Measurements from ENCODE around the gene RFFL. TPM values are rescaled to one million over a fixed set of nuclear protein-coding genes. Genes with fewer than 3 reads are reported as not detected.

The RFFL gene
- polyA plus RNA-seq, 1 donor from 2014 or later = 6.6 TPM

DNA sequence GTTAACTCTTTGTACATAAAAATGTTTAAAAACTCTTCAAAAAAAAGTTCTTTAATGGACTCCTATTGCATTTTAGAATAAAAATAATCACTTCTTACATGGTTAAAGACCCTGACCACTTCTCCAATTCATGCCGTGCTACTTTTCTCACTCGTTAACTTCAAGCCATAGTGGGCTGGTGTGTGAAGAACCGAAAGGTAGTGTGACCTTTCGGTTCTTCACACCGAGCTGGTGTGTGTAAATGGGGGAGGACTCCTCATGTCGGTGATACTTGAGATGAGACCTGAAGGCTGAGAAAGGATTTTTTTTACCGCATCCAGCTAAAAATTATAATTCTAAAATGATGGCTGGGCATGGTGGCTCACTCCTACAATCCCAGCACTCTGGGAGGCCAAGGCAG lies 22.1 kb downstream of the RFFL start:
- Histone ChIP-seq H3K79me2 (replicated peaks; ENCODE audit: insufficient read depth, low read length) (no peaks in the 10 kb centered on the region), H3F3A (ENCODE audit: insufficient read depth, low read length, poor library complexity, severe bottlenecking) (no peaks in the 10 kb centered on the region), H3K9me3 (ENCODE audit: low read length) (no peaks in the 10 kb centered on the region), H3K27ac (ENCODE audit: low read length) (no peak overlapping the region), H3K9me2 (ENCODE audit: insufficient read depth, low read length) (no peaks in the 10 kb centered on the region), H3K9ac (ENCODE audit: low read length) (no peak overlapping the region), H3K4me3 (ENCODE audit: low read length) (no peak overlapping the region), H4K20me1 (ENCODE audit: insufficient read depth) (no peaks in the 10 kb centered on the region), H3K4me2 (ENCODE audit: low read length) (no peak overlapping the region), H3K36me3 (ENCODE audit: insufficient read depth, low read length) (no peaks in the 10 kb centered on the region), H3K27me3 (ENCODE audit: insufficient read depth, low read depth, low read length) (no peaks in the 10 kb centered on the region), H2AFZ (ENCODE audit: low read depth, low read length) (no peak overlapping the region)
- TF ChIP-seq RAD21 (conservative IDR thresholded peaks at IDR 0.05) = no peak
- TF ChIP-seq POLR2AphosphoS5 (IDR thresholded peaks at IDR 0.05) = no peak
- TF ChIP-seq, protein P1, sequence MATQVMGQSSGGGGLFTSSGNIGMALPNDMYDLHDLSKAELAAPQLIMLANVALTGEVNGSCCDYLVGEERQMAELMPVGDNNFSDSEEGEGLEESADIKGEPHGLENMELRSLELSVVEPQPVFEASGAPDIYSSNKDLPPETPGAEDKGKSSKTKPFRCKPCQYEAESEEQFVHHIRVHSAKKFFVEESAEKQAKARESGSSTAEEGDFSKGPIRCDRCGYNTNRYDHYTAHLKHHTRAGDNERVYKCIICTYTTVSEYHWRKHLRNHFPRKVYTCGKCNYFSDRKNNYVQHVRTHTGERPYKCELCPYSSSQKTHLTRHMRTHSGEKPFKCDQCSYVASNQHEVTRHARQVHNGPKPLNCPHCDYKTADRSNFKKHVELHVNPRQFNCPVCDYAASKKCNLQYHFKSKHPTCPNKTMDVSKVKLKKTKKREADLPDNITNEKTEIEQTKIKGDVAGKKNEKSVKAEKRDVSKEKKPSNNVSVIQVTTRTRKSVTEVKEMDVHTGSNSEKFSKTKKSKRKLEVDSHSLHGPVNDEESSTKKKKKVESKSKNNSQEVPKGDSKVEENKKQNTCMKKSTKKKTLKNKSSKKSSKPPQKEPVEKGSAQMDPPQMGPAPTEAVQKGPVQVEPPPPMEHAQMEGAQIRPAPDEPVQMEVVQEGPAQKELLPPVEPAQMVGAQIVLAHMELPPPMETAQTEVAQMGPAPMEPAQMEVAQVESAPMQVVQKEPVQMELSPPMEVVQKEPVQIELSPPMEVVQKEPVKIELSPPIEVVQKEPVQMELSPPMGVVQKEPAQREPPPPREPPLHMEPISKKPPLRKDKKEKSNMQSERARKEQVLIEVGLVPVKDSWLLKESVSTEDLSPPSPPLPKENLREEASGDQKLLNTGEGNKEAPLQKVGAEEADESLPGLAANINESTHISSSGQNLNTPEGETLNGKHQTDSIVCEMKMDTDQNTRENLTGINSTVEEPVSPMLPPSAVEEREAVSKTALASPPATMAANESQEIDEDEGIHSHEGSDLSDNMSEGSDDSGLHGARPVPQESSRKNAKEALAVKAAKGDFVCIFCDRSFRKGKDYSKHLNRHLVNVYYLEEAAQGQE (IDR thresholded peaks at IDR 0.05; ENCODE audit: borderline replicate concordance) = no peak
- TF ChIP-seq EP300 (conservative IDR thresholded peaks at IDR 0.05; ENCODE audit: poor library complexity, severe bottlenecking) = no peak
- TF ChIP-seq EZH2 (IDR thresholded peaks at IDR 0.05; ENCODE audit: borderline replicate concordance, insufficient read depth, low read length, poor library complexity, severe bottlenecking) = no peak
- TF ChIP-seq MXI1 (conservative IDR thresholded peaks at IDR 0.05; ENCODE audit: poor library complexity, severe bottlenecking) = no peak
- TF ChIP-seq TAF1 (IDR thresholded peaks at IDR 0.05; ENCODE audit: low read depth) = no peak
- TF ChIP-seq SMC3 (conservative IDR thresholded peaks at IDR 0.05; ENCODE audit: poor library complexity) = no peak
- TF ChIP-seq, protein P2, sequence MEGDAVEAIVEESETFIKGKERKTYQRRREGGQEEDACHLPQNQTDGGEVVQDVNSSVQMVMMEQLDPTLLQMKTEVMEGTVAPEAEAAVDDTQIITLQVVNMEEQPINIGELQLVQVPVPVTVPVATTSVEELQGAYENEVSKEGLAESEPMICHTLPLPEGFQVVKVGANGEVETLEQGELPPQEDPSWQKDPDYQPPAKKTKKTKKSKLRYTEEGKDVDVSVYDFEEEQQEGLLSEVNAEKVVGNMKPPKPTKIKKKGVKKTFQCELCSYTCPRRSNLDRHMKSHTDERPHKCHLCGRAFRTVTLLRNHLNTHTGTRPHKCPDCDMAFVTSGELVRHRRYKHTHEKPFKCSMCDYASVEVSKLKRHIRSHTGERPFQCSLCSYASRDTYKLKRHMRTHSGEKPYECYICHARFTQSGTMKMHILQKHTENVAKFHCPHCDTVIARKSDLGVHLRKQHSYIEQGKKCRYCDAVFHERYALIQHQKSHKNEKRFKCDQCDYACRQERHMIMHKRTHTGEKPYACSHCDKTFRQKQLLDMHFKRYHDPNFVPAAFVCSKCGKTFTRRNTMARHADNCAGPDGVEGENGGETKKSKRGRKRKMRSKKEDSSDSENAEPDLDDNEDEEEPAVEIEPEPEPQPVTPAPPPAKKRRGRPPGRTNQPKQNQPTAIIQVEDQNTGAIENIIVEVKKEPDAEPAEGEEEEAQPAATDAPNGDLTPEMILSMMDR (IDR thresholded peaks at IDR 0.05; ENCODE audit: poor library complexity, severe bottlenecking) = no peak

DNA sequence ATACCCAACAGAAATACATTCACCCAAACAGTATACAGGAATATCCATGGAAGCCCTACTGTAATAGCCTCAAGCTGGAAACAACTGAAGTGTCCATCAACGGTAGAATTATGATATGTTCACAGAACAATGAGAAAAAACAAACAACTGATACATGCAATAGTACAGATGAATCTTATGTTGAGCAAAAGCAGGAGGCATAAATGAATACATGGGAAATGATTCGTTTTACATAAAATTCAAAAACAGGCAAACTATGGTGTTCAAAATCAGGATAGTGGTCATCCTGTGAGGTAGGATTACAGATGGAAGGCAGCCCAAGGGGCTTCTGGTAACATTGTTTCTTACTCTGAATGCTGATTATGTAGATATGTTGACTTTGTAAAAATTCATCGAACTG lies 25.1 kb downstream of the RFFL start:
- H3K9me2 ChIP-seq (ENCODE audit: insufficient read depth, low read length) = no peaks in the 10 kb centered on the region
- H3K9ac ChIP-seq (ENCODE audit: low read length) = no peak overlapping the region
- no peak overlapping the region for H2AFZ ChIP-seq (ENCODE audit: low read depth, low read length)
- no peaks in the 10 kb centered on the region for H3K27me3 ChIP-seq (ENCODE audit: insufficient read depth, low read depth, low read length)
- no peak overlapping the region for H3K4me3 ChIP-seq (ENCODE audit: low read length)
- no peak overlapping the region for H3K4me2 ChIP-seq (ENCODE audit: low read length)
- no peaks in the 10 kb centered on the region for H4K20me1 ChIP-seq (ENCODE audit: insufficient read depth)
- no peaks in the 10 kb centered on the region for H3F3A ChIP-seq (ENCODE audit: insufficient read depth, low read length, poor library complexity, severe bottlenecking)
- H3K79me2 ChIP-seq (replicated peaks; ENCODE audit: insufficient read depth, low read length) = no peaks in the 10 kb centered on the region
- no peak for TF ChIP-seq RAD21 (conservative IDR thresholded peaks at IDR 0.05)
- TF ChIP-seq EZH2 (IDR thresholded peaks at IDR 0.05; ENCODE audit: borderline replicate concordance, insufficient read depth, low read length, poor library complexity, severe bottlenecking) = no peak
- TF ChIP-seq POLR2AphosphoS5 (IDR thresholded peaks at IDR 0.05) = no peak
- TF ChIP-seq, protein P2 (IDR thresholded peaks at IDR 0.05; ENCODE audit: poor library complexity, severe bottlenecking) = no peak
- TF ChIP-seq EP300 (conservative IDR thresholded peaks at IDR 0.05; ENCODE audit: poor library complexity, severe bottlenecking) = no peak
- no peak for TF ChIP-seq SMC3 (conservative IDR thresholded peaks at IDR 0.05; ENCODE audit: poor library complexity)
- no peak for TF ChIP-seq TAF1 (IDR thresholded peaks at IDR 0.05; ENCODE audit: low read depth)
- TF ChIP-seq, protein P1 (IDR thresholded peaks at IDR 0.05; ENCODE audit: borderline replicate concordance) = no peak
- no peaks in the 10 kb centered on the region for H3K9me3 ChIP-seq (ENCODE audit: low read length)
- H3K36me3 ChIP-seq (ENCODE audit: insufficient read depth, low read length) = no peaks in the 10 kb centered on the region
- no peak overlapping the region for H3K27ac ChIP-seq (ENCODE audit: low read length)

Data from neural cell (in vitro differentiated cells).